ENCODE results near the gene PCDHGA3. TPM values are rescaled to one million over a fixed set of nuclear protein-coding genes. Genes with fewer than 3 reads are reported as not detected.

PCDHGA3 gene
- total and polyA plus RNA-seq, 2 of the 13 experiments (the other 11 are each of a cell fraction or from before 2014, with no cell fraction given), result 0.05 TPM; not detected in 1

DNA sequence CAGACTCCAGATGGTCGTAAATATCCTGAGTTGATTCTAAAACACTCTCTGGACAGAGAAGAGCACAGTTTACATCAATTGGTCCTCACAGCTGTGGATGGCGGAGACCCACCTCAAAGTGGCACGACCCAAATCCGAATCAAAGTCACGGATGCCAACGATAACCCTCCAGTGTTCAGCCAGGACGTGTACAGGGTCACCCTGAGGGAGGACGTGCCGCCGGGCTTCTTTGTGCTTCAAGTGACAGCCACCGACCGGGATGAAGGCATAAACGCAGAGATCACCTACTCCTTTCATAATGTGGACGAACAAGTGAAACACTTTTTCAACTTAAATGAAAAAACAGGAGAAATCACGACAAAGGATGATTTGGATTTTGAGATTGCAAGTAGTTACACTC is 17.1 kb downstream of the PCDHGA3 start (continued):
- TF ChIP-seq ADNP (CRISPR knock-in tag; IDR thresholded peaks at IDR 0.05), result no peak
- TF ChIP-seq GZF1 (CRISPR knock-in tag; IDR thresholded peaks at IDR 0.05), result no peak
- TF ChIP-seq POLR2G (IDR thresholded peaks at IDR 0.05; ENCODE audit: low read depth, low read length), result no peak
- no peak for TF ChIP-seq CREM (IDR thresholded peaks at IDR 0.05)
- no peak for TF ChIP-seq CREM (CRISPR knock-in tag; IDR thresholded peaks at IDR 0.05)
- TF ChIP-seq ZNF234 (CRISPR knock-in tag; conservative IDR thresholded peaks at IDR 0.05), result no peak
- no peak for TF ChIP-seq ZNF709 (CRISPR knock-in tag; IDR thresholded peaks at IDR 0.05)
- TF ChIP-seq SMARCC2 (IDR thresholded peaks at IDR 0.05), result no peak
- TF ChIP-seq NAIF1 (CRISPR knock-in tag; IDR thresholded peaks at IDR 0.05; ENCODE audit: borderline replicate concordance), result no peak

DNA sequence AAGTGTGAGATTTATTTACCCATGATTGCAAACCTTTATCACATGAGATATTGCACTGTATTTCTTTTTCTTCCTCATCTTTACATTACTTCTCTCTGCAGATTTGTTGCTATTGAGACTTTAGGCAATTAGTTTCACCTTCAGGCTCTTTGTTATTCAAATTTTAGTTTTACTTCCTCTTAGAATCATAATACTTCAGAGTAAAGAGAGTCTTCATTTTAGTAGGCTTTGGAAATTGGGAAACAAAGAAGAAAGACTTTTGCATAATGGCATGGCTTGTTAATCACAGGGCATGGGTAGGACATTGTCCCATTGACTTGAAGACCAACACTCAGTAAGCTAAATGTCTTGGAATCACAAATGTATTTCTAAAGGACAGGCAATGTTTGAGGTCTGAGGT is 19.1 kb downstream of the PCDHGA3 start:
- in situ Hi-C loops (cut with HindIII; ENCODE audit: extremely low pct_ligation_motif_present, low pct_unique_long_range_greater_than_20kb), result no loop called here
- Histone ChIP-seq H3K27ac (ENCODE audit: extremely low read length, insufficient read depth, low read length) (no peak overlapping the region), H3K4me1 (ENCODE audit: insufficient read depth, low read length) (no peaks in the 10 kb centered on the region), H3K27me3 (ENCODE audit: control insufficient read depth in 1 of 2, insufficient read depth in 2 of 2, low read length in 2 of 2) (no peaks in the 10 kb centered on the region), H4K20me1 (ENCODE audit: insufficient read depth, low read length) (no peaks in the 10 kb centered on the region), H3K4me3 (replicated peaks in 1 of 3; ENCODE audit: insufficient read depth in 1 of 3, low read depth in 2 of 3, low read length in 3 of 3) (no peak overlapping the region), H2AFZ (ENCODE audit: low read length) (no peak overlapping the region), H3K36me3 (replicated peaks in 1 of 2; ENCODE audit: control insufficient read depth in 1 of 2, insufficient read depth in 2 of 2, low read length in 2 of 2) (no peaks in the 10 kb centered on the region), H3K79me2 (ENCODE audit: insufficient read depth, low read length) (no peaks in the 10 kb centered on the region), H3K9me3 (ENCODE audit: low read length) (peaks cover 54% of the 10 kb centered on the region), H3K4me2 (ENCODE audit: low read depth, low read length) (no peak overlapping the region), H3K9ac (ENCODE audit: insufficient read depth, low read depth, low read length) (no peak overlapping the region)
- ATAC-seq (no peak), DNase-seq (ENCODE audit: low spot score) (no peak), FAIRE-seq (no peak)
- ChIA-PET POLR2A (no interaction called here), CTCF (ENCODE audit: low intra/inter-chr PET ratio, low total read pairs) (no interaction called here)
- BruUV-seq (replicated peaks), result no TSS peak
- TF ChIP-seq, protein P1, sequence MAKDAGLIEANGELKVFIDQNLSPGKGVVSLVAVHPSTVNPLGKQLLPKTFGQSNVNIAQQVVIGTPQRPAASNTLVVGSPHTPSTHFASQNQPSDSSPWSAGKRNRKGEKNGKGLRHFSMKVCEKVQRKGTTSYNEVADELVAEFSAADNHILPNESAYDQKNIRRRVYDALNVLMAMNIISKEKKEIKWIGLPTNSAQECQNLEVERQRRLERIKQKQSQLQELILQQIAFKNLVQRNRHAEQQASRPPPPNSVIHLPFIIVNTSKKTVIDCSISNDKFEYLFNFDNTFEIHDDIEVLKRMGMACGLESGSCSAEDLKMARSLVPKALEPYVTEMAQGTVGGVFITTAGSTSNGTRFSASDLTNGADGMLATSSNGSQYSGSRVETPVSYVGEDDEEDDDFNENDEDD (CRISPR knock-in tag; IDR thresholded peaks at IDR 0.05; ENCODE audit: borderline replicate concordance), result no peak
- TF ChIP-seq, protein P2, sequence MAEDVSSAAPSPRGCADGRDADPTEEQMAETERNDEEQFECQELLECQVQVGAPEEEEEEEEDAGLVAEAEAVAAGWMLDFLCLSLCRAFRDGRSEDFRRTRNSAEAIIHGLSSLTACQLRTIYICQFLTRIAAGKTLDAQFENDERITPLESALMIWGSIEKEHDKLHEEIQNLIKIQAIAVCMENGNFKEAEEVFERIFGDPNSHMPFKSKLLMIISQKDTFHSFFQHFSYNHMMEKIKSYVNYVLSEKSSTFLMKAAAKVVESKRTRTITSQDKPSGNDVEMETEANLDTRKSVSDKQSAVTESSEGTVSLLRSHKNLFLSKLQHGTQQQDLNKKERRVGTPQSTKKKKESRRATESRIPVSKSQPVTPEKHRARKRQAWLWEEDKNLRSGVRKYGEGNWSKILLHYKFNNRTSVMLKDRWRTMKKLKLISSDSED (CRISPR knock-in tag; IDR thresholded peaks at IDR 0.05), result no peak
- TF ChIP-seq MTA3 (CRISPR knock-in tag; IDR thresholded peaks at IDR 0.05) (no peak), TOE1 (CRISPR knock-in tag; IDR thresholded peaks at IDR 0.05) (no peak), RARG (CRISPR knock-in tag; IDR thresholded peaks at IDR 0.05; ENCODE audit: low read depth) (no peak), ETV6 (CRISPR knock-in tag; conservative IDR thresholded peaks at IDR 0.05) (no peak), ZNF746 (CRISPR knock-in tag; IDR thresholded peaks at IDR 0.05) (no peak)
- TF ChIP-seq, protein P3, sequence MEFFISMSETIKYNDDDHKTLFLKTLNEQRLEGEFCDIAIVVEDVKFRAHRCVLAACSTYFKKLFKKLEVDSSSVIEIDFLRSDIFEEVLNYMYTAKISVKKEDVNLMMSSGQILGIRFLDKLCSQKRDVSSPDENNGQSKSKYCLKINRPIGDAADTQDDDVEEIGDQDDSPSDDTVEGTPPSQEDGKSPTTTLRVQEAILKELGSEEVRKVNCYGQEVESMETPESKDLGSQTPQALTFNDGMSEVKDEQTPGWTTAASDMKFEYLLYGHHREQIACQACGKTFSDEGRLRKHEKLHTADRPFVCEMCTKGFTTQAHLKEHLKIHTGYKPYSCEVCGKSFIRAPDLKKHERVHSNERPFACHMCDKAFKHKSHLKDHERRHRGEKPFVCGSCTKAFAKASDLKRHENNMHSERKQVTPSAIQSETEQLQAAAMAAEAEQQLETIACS (CRISPR knock-in tag; IDR thresholded peaks at IDR 0.05), result no peak
- TF ChIP-seq, protein P4, sequence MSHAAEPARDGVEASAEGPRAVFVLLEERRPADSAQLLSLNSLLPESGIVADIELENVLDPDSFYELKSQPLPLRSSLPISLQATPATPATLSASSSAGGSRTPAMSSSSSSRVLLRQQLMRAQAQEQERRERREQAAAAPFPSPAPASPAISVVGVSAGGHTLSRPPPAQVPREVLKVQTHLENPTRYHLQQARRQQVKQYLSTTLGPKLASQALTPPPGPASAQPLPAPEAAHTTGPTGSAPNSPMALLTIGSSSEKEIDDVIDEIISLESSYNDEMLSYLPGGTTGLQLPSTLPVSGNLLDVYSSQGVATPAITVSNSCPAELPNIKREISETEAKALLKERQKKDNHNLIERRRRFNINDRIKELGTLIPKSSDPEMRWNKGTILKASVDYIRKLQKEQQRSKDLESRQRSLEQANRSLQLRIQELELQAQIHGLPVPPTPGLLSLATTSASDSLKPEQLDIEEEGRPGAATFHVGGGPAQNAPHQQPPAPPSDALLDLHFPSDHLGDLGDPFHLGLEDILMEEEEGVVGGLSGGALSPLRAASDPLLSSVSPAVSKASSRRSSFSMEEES (CRISPR knock-in tag; IDR thresholded peaks at IDR 0.05), result no peak
- intact Hi-C loops (cut with micrococcal nuclease; ENCODE audit: unreplicated experiment), result no loop called here

All from HepG2 (cell line).